ENCODE measurements around the gene CD247.
A peak's percentile ranks its signal among the peaks of the same experiment; 100 is the strongest.

Gene CD247

GRCh38 chr1:167532375-167532774 lies 14.0 kb upstream of the CD247 start:
- Histone ChIP-seq H3K36me3 (ENCODE audit: control insufficient read depth in 2 of 2, insufficient read depth in 1 of 2, low read length in 2 of 2) (no peaks in the 10 kb centered on the region), H3K9me3 (ENCODE audit: control insufficient read depth, insufficient read depth, low read depth, low read length) (no peaks in the 10 kb centered on the region), H3K4me1 (ENCODE audit: control insufficient read depth, insufficient read depth, low read length) (no peaks in the 10 kb centered on the region), H3K27ac (ENCODE audit: extremely low read depth, low read depth, low read length) (no peak overlapping the region), H3K4me3 (ENCODE audit: low read depth, low read length) (no peak overlapping the region)
- CTCF ChIA-PET, result interaction anchor here (0.5 to 4.5 kb wide), 14 partner anchors 8 to 473 kb away, joined by 3 to 26 read pairs (median 5); no protein-coding TSS in a partner anchor
- POLR2A ChIA-PET, result no interaction called here
- TF ChIP-seq ZNF37A (tag by site-specific recombination; IDR thresholded peaks at IDR 0.05) (no peak), ZNF660 (tag by site-specific recombination; IDR thresholded peaks at IDR 0.05) (no peak)

- ChIA-PET CTCF (interaction anchor here (0.7 to 3.6 kb wide), 6 partner anchors 11 to 620 kb away, joined by 3 to 27 read pairs (median 4); no protein-coding TSS in a partner anchor), POLR2A (no interaction called here)
- Histone ChIP-seq H3K36me3 (ENCODE audit: control insufficient read depth in 2 of 2, insufficient read depth in 1 of 2, low read length in 2 of 2) (no peaks in the 10 kb centered on the region), H3K4me1 (ENCODE audit: control insufficient read depth, insufficient read depth, low read length) (no peaks in the 10 kb centered on the region), H3K9me3 (ENCODE audit: control insufficient read depth, insufficient read depth, low read depth, low read length) (no peaks in the 10 kb centered on the region), H3K4me3 (ENCODE audit: low read depth, low read length) (no peak overlapping the region), H3K27ac (ENCODE audit: extremely low read depth, low read depth, low read length) (no peak overlapping the region)
- TF ChIP-seq SP7 (tag by site-specific recombination; IDR thresholded peaks at IDR 0.05), result no peak
- peak; percentile 89 for TF ChIP-seq ZNF10 (tag by site-specific recombination; IDR thresholded peaks at IDR 0.05)
- TF ChIP-seq BCL11B (tag by site-specific recombination; IDR thresholded peaks at IDR 0.05; ENCODE audit: low read depth), result no peak
Observed at GRCh38 chr1:167529829-167530474, 11.6 kb upstream of the CD247 start.

- Histone ChIP-seq H3K27ac (ENCODE audit: extremely low read depth, low read depth, low read length) (no peak overlapping the region), H3K4me1 (ENCODE audit: control insufficient read depth, insufficient read depth, low read length) (no peaks in the 10 kb centered on the region), H3K4me3 (ENCODE audit: low read depth, low read length) (no peak overlapping the region), H3K9me3 (ENCODE audit: control insufficient read depth, insufficient read depth, low read depth, low read length) (no peaks in the 10 kb centered on the region), H3K36me3 (ENCODE audit: control insufficient read depth in 2 of 2, insufficient read depth in 1 of 2, low read length in 2 of 2) (no peaks in the 10 kb centered on the region)
- CTCF ChIA-PET, result interaction anchor here (0.6 to 3.6 kb wide), 6 partner anchors 9 to 729 kb away, joined by 3 to 27 read pairs (median 3); no protein-coding TSS in a partner anchor
- POLR2A ChIA-PET, result interaction anchor here (0.6 kb wide), 1 partner anchor 1118 kb away, joined by 3 read pairs; no protein-coding TSS in a partner anchor
- TF ChIP-seq ZNF670 (tag by site-specific recombination; IDR thresholded peaks at IDR 0.05; ENCODE audit: low read depth), result no peak
- no peak for TF ChIP-seq ZNF707 (tag by site-specific recombination; IDR thresholded peaks at IDR 0.05)
- no peak for TF ChIP-seq ZNF138 (tag by site-specific recombination; IDR thresholded peaks at IDR 0.05; ENCODE audit: borderline replicate concordance)
- no peak for TF ChIP-seq ZNF776 (tag by site-specific recombination; IDR thresholded peaks at IDR 0.05; ENCODE audit: borderline replicate concordance)
- TF ChIP-seq REPIN1 (tag by site-specific recombination; IDR thresholded peaks at IDR 0.05; ENCODE audit: low read depth), result no peak
- no peak for TF ChIP-seq ATF2 (tag by site-specific recombination; IDR thresholded peaks at IDR 0.05; ENCODE audit: low read depth)
- TF ChIP-seq ZNF266 (tag by site-specific recombination; IDR thresholded peaks at IDR 0.05; ENCODE audit: low read depth), result no peak
- no peak for TF ChIP-seq PRDM10 (tag by site-specific recombination; IDR thresholded peaks at IDR 0.05)
- TF ChIP-seq ZNF221 (tag by site-specific recombination; IDR thresholded peaks at IDR 0.05; ENCODE audit: borderline replicate concordance), result no peak
- TF ChIP-seq ZNF629 (tag by site-specific recombination; IDR thresholded peaks at IDR 0.05), result no peak
- TF ChIP-seq ZNF398 (tag by site-specific recombination; IDR thresholded peaks at IDR 0.05), result no peak
- no peak for TF ChIP-seq ZNF529 (tag by site-specific recombination; IDR thresholded peaks at IDR 0.05; ENCODE audit: insufficient replicate concordance)
- TF ChIP-seq ZNF174 (tag by site-specific recombination; IDR thresholded peaks at IDR 0.05), result no peak
- no peak for TF ChIP-seq ZNF626 (tag by site-specific recombination; IDR thresholded peaks at IDR 0.05)
- no peak for TF ChIP-seq ZNF354C (tag by site-specific recombination; IDR thresholded peaks at IDR 0.05; ENCODE audit: borderline replicate concordance, low read depth)
- no peak for TF ChIP-seq ZNF404 (tag by site-specific recombination; IDR thresholded peaks at IDR 0.05)
- no peak for TF ChIP-seq ZBTB6 (tag by site-specific recombination; IDR thresholded peaks at IDR 0.05)
Observed at GRCh38 chr1:167528057-167528728, 9.9 kb upstream of the CD247 start.
